ENCODE results near the gene CHAT. TPM values are rescaled to one million over a fixed set of nuclear protein-coding genes. Genes with fewer than 3 reads are reported as not detected.

Gene CHAT
- total RNA-seq, 2 donors from 2014 or later: 0.16 to 1.2 TPM

GRCh38 chr10:49698679-49699078 lies 84.8 kb downstream of the CHAT start:
- H3K27me3 ChIP-seq: no peaks in the 10 kb centered on the region
- DNase-seq: no peak
- H3K4me1 ChIP-seq: no peaks in the 10 kb centered on the region
- H3K9me3 ChIP-seq: no peaks in the 10 kb centered on the region
- H3K27ac ChIP-seq: no peak overlapping the region
- no peak overlapping the region for H3K9ac ChIP-seq (ENCODE audit: low read depth in 2 of 2, low read length in 2 of 2)
- intact Hi-C loops (cut with DNase I): no loop called here
- no peak for TF ChIP-seq CTCF (IDR thresholded peaks at IDR 0.05)
- no peak overlapping the region for H3K4me3 ChIP-seq
- H3K36me3 ChIP-seq: no peaks in the 10 kb centered on the region

GRCh38 chr10:49700211-49700610 lies 86.4 kb downstream of the CHAT start:
- Histone ChIP-seq H3K9me3 (no peaks in the 10 kb centered on the region), H3K4me3 (no peak overlapping the region), H3K27ac (no peak overlapping the region), H3K27me3 (no peaks in the 10 kb centered on the region), H3K4me1 (no peaks in the 10 kb centered on the region), H3K36me3 (no peaks in the 10 kb centered on the region), H3K9ac (ENCODE audit: low read depth in 2 of 2, low read length in 2 of 2) (no peak overlapping the region)
- no peak for TF ChIP-seq CTCF (IDR thresholded peaks at IDR 0.05)
- no peak for DNase-seq
- intact Hi-C loops (cut with DNase I): no loop called here

GRCh38 chr10:49700997-49701396 lies 87.2 kb downstream of the CHAT start:
- H3K4me1 ChIP-seq: no peaks in the 10 kb centered on the region
- no peaks in the 10 kb centered on the region for H3K36me3 ChIP-seq
- H3K27me3 ChIP-seq: no peaks in the 10 kb centered on the region
- no peak for DNase-seq
- no peak for TF ChIP-seq CTCF (IDR thresholded peaks at IDR 0.05)
- H3K27ac ChIP-seq: no peak overlapping the region
- H3K9ac ChIP-seq (ENCODE audit: low read depth in 2 of 2, low read length in 2 of 2): no peak overlapping the region
- intact Hi-C loops (cut with DNase I): no loop called here
- no peaks in the 10 kb centered on the region for H3K9me3 ChIP-seq
- no peak overlapping the region for H3K4me3 ChIP-seq

GRCh38 chr10:49707585-49707984 lies 93.7 kb downstream of the CHAT start:
- Histone ChIP-seq H3K4me1 (no peaks in the 10 kb centered on the region), H3K4me3 (no peak overlapping the region), H3K27ac (no peak overlapping the region), H3K9me3 (no peaks in the 10 kb centered on the region), H3K9ac (ENCODE audit: low read depth in 2 of 2, low read length in 2 of 2) (no peak overlapping the region), H3K27me3 (no peaks in the 10 kb centered on the region), H3K36me3 (no peaks in the 10 kb centered on the region)
- DNase-seq: no peak
- no peak for TF ChIP-seq CTCF (IDR thresholded peaks at IDR 0.05)
- intact Hi-C loops (cut with DNase I): no loop called here

- H3K36me3 ChIP-seq: no peaks in the 10 kb centered on the region
- no peak overlapping the region for H3K9ac ChIP-seq (ENCODE audit: low read depth in 2 of 2, low read length in 2 of 2)
- no peak for TF ChIP-seq CTCF (IDR thresholded peaks at IDR 0.05)
- no peaks in the 10 kb centered on the region for H3K9me3 ChIP-seq
- H3K4me1 ChIP-seq: no peaks in the 10 kb centered on the region
- H3K27me3 ChIP-seq: no peaks in the 10 kb centered on the region
- no peak overlapping the region for H3K4me3 ChIP-seq
- intact Hi-C loops (cut with DNase I): no loop called here
- DNase-seq: no peak
- no peak overlapping the region for H3K27ac ChIP-seq
These were observed 96.1 kb downstream of the CHAT start for GRCh38 chr10:49709934-49710333.

GRCh38 chr10:49710966-49711365 lies 97.1 kb downstream of the CHAT start:
- Histone ChIP-seq H3K27me3 (no peaks in the 10 kb centered on the region), H3K4me3 (no peak overlapping the region), H3K36me3 (no peaks in the 10 kb centered on the region), H3K4me1 (no peaks in the 10 kb centered on the region), H3K9ac (ENCODE audit: low read depth in 2 of 2, low read length in 2 of 2) (no peak overlapping the region), H3K27ac (no peak overlapping the region), H3K9me3 (no peaks in the 10 kb centered on the region)
- intact Hi-C loops (cut with DNase I): no loop called here
- no peak for DNase-seq
- no peak for TF ChIP-seq CTCF (IDR thresholded peaks at IDR 0.05)

Measured in colonic mucosa (tissue), 4 donors.